ENCODE data around the gene MACF1. TPM values are rescaled to one million over a fixed set of nuclear protein-coding genes. Genes with fewer than 3 reads are reported as not detected.

Gene MACF1
- total RNA-seq, 1 donor from 2014 or later = 653 TPM

- DNase-seq = no peak
These were observed 101.1 kb downstream of the MACF1 start for GRCh38 chr1:39305555-39305954.

- no peak for DNase-seq
These were observed 105.5 kb downstream of the MACF1 start for GRCh38 chr1:39310015-39310414.

- DNase-seq = no peak
These were observed 106.2 kb downstream of the MACF1 start for GRCh38 chr1:39310691-39311090.

- peak; percentile 23 for DNase-seq
These were observed 112.6 kb downstream of the MACF1 start for GRCh38 chr1:39317111-39317510.

GRCh38 chr1:39317910-39318633 is 113.6 kb downstream of the MACF1 start:
- DNase-seq = peak; percentile 97

- DNase-seq = no peak
These were observed 117.5 kb downstream of the MACF1 start for GRCh38 chr1:39321979-39322378.

- no peak for DNase-seq
These were observed 117.9 kb downstream of the MACF1 start for GRCh38 chr1:39322431-39322830.

GRCh38 chr1:39324888-39325287 is 120.4 kb downstream of the MACF1 start:
- no peak for DNase-seq

- peak; percentile 15 for DNase-seq
These were observed 122.3 kb downstream of the MACF1 start for GRCh38 chr1:39326836-39327235.

GRCh38 chr1:39328095-39328494 is 123.6 kb downstream of the MACF1 start:
- no peak for DNase-seq

GRCh38 chr1:39328586-39329121 is 124.2 kb downstream of the MACF1 start:
- DNase-seq = no peak

GRCh38 chr1:39331647-39332046 is 127.2 kb downstream of the MACF1 start:
- peak; percentile 24 for DNase-seq

- DNase-seq = peak; percentile 16
These were observed 127.8 kb downstream of the MACF1 start for GRCh38 chr1:39332291-39332690.

GRCh38 chr1:39332828-39333227 is 128.3 kb downstream of the MACF1 start:
- DNase-seq = no peak

- no peak for DNase-seq
These were observed 128.8 kb downstream of the MACF1 start for GRCh38 chr1:39333296-39333695.

- DNase-seq = no peak
These were observed 130.7 kb downstream of the MACF1 start for GRCh38 chr1:39335216-39335615.

GRCh38 chr1:39337067-39337466 is 132.6 kb downstream of the MACF1 start:
- no peak for DNase-seq

GRCh38 chr1:39342776-39343175 is 138.3 kb downstream of the MACF1 start:
- no peak for DNase-seq

GRCh38 chr1:39344394-39345154 is 140.1 kb downstream of the MACF1 start:
- peak; percentile 37 for DNase-seq

- DNase-seq = no peak
These were observed 142.4 kb downstream of the MACF1 start for GRCh38 chr1:39346872-39347271.

- DNase-seq = no peak
These were observed 143.8 kb downstream of the MACF1 start for GRCh38 chr1:39348278-39348677.

- DNase-seq = no peak
These were observed 148.4 kb downstream of the MACF1 start for GRCh38 chr1:39352881-39353280.

GRCh38 chr1:39354572-39354971 is 150.1 kb downstream of the MACF1 start:
- no peak for DNase-seq

GRCh38 chr1:39358491-39358890 is 154.0 kb downstream of the MACF1 start:
- DNase-seq = no peak
